Measurements from ENCODE around the gene FANCC.

GRCh38 chr9:95316794-95317118 is 753 bp downstream of the FANCC start:
- TF ChIP-seq EZH2 (IDR thresholded peaks at IDR 0.05; ENCODE audit: insufficient read depth, poor library complexity, severe bottlenecking) = no peak
- no peak for TF ChIP-seq EZH2phosphoT487 (IDR thresholded peaks at IDR 0.05; ENCODE audit: insufficient read depth, low read depth)
